ENCODE data around the gene GPR42.
"Not testable (repeated sequence)": the region's sequence is repeated elsewhere in the genome, so short reads cannot be mapped to it uniquely, and the experiment has no call there.

Gene GPR42

DNA sequence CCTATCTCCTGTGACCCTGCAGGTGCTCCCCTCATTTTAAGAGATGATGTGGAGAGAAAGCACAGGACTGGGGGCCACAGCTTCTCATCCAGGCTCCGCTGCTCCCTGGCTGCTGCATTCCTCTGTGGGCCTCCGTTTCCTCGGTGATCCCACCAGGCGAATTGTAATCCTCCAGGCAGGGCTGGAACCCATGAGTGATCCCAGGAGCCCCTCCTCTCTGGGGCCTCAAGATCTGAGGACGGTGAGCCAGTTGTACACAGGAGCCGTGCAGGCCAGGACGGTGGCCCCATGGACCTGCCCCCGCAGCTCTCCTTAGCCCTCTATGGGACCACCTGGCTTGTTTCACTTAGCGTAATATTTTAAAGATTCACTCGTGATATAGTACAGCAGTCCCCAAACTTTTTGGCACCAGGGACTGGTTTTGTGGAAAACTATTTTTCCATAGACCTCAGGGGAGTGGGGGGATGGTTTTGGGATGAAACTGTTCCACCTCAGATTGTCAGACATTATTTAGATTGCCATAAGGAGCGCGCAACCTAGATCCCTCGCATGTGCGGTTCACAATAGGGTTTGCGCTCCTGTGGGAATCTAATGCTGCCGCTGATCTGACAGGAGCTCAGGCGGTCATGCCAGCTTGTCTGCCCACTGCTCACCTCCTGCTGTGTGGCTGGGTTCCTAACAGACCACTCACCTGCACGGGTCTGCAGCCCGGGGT lies 7.0 kb upstream of the GPR42 start:
- no peak for DNase-seq

DNA sequence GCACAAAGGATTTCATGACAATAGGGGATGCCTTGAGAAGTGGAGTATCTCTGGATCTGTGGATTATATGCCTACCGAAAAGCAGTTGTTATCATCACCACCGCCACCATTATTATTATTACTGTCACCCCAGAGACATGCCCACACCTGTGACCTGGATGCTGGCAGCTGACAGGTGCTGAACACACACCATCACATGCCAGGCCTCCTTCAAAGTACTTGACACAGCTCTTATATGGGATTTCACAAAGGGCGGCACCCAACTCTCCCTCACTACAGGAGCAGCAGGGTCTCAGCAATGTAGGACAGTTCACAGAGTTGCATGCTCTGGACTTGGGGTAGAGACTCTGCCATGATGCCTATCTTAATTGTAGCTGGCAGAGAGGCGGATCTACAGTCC lies 5.6 kb upstream of the GPR42 start:
- DNase-seq = no peak

DNA sequence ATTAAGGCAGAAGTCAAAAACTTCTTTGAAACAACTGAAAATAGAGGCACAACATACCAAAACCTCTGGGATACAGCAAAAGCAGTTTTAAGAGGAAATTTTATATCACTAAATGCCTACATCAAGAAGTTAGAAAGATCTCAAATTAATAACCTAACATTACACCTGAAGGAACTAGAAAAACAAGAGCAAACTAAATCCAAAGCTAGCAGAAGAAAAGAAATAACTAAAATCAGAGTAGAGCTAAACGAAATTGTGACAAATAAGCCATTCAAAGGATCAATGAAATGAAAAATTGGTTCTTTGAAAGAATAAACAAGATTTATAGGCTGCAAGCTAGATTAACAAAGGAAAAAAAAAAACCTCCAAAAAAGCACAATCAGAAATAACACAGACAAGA lies 2.5 kb upstream of the GPR42 start:
- no peak for DNase-seq

DNA sequence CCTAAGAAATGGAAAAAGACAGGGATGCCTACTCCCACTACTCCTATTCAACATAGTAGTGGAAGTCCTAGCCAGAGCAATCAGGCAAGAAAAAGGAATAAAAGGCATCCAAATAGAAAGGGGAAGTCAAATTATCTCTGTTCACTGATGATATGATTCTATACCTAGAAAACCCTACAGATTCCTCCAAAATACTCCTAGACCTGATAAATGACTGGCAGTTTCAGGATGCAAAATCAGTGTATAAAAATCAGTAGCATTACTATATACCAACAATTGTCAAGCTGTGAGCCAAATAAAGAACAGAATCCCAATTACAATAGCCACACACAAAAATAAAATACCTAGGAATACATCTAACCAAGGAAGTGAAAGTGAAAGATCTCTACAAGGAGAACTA lies 1.3 kb upstream of the GPR42 start:
- no peak for DNase-seq

DNA sequence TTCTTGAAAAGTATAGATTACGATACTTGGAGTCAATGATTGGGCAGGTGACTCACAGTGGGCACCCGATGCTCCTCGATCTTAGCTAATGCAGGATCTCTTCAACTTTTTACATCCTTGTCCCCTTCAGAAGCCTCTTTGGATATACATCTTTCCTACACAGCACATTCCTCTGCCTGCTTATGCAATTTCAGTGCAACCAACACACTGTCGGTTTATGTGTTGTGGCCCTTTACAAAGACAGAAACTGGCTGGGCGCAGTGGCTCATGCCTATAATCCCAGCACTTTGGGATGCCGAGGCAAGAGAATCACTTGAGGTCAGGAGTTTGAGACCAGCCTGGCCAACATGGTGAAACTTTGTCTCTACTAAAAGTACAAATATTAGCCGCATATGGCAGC lies 2.6 kb downstream of the GPR42 start:
- DNase-seq = no peak

DNA sequence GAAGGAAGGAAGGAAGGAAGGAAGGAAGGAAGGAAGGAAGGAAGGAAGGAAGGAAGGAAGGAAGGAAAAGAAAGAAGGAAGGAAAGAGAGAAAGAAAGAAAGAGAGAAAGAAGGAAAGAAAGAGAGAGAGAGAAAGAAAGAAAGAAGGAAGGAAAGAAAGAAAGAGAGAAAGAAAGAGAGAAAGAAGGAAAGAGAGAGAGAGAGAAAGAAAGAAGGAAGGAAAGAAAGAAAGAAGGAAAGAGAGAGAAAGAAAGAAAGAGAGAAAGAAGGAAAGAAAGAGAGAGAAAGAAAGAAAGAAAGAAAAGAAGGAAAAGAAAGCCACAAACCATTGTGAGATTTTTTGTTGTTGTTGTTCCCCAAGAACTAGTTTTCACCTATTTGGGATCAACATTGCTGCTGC lies 3.2 kb downstream of the GPR42 start:
- not testable (repeated sequence) for DNase-seq

DNA sequence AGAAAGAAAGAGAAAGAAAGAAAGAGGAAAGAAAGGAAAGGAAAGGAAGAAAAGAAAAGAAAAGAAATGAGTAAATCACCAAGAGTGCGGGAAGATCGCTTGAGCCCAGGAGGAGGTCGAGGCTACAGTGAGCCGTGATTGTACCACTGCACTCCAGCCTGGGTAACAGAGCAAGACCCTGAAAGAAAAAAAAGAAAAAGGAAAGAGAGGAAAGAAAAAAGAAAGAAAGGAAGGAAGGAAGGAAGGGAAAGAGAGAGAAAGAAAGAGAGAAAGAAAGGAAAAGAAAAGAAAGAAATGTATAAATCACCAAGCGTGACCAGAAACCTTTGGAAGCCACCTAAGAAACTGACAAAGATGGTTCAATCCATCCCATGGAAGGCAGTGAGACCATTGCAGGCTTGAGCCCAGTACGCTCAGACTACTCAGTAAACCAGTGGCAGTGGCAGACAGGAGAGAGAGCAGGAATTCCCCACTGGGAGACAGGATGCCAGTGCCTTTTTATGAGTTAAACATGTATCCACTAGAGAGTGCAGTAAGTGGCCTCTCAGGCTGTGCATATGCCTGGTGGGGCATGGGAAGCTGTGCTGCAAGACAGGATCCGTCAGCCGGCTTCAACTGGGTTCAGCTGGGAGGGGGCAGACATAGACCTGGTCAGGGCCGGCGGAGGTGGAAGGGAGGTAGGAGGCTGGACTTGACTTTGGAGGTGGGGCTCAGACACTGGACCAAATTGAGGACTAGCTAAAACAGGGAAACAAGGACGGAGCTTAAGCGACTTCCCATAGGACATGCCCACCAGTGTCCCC lies 4.8 kb downstream of the GPR42 start:
- no peak for DNase-seq

DNA sequence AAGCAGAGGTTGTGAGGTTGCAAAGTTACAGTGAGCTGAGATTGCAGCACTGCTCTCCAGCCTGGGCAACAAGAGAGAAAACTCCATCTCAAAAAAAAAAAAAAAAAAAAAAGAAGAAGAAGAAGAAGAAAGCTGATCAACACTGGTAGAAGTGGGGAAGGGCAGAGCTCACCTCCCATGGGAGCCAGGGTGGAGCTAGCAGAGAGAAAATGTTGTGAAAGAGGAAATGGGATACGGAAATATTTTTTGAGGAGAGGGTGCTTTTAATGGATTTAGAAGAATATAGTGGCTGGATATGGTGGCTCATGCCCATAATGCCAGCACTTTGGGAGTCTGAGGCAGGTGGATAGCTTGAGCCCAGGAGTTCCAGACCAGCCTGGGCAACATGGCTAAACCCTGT lies 6.8 kb downstream of the GPR42 start:
- no peak for DNase-seq

DNA sequence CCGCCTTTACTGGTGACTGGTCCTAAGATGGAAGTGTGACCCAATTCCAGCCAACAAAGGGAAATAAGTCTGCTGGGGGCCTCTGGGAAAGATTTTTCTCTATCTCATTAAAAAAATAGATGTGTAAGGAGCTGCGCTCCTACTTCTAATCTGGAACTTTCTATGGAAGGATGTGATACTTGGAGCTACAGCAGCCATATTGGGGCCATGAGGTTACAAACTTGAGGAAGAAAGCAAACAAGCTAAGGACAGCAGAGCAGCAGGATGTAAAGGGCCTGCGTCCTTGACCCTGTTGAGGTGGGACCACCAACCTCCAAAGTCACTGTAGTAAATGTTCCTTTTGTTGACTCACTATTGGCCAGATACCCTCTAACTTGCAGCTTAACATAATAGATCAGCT lies 7.5 kb downstream of the GPR42 start:
- DNase-seq = no peak

DNA sequence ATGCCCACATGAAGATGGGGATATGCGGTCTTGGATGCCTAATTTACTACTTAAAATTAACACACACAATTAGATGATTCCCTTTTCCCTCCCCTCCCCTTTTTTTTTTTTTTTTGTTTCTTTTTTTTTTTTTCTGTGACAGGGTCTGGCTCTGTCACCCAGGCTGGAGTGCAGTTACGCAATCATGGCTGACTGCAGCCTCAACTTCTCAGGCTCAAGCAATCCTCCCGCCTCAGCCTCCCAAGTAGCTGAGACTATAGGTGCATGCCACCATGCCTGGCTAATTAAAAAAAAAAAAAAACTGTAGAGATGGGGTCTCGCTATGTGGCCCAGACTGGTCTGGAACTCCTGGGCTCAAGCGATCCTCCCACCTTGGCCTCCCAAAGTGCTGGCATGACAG lies 8.7 kb downstream of the GPR42 start:
- DNase-seq = not testable (repeated sequence)

DNA sequence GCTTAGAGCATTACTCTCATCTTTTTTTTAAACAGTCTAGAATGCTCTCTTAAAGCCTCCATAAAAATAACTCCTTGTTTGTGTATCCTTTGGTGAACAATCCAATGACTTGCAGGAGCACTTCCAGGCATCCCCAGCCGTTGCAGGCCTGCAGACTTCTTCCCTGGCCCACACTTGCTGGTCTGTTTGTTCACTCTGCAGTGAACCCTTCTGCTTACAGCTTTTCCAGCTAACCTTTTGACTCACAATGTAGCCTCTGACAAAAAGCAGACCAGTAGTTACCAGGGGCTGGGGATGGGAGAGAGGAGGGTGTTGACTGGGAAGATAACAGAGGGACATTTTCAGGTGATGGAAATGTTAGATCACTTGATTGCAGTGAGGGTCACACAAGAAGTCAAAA lies 9.1 kb downstream of the GPR42 start:
- DNase-seq = no peak

DNA sequence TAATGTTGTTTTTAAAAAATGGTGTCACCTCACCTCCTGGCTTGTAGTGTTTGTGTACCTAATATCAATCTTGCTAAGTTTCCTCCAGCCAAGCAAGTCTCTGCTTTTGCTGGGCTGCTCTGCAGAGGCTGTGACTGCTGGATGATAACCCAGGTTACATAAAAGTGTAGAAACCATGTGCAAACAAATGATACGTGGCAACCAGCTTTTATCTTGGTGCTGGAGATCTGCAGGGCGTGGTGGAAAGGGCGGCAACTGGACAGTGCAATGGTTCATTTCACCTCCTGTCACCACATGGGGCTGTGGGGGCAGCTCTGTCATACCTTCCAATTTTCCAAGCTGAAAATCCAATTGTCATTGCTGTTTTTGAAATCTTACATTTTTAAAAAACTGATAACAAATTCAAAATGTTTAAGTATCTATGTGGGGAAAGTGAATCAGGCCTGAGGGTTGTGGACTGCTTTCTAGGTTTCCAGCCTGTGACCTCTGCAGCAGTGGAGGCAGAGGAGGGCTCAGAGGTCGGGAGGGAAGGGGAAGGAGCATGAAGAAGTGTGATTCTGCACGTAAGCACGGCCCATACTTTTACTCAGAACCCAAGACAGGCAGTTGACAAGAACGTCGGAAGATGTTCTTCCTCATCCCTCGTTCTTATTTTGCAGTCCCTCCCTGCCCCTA lies 9.7 kb downstream of the GPR42 start:
- DNase-seq = no peak

DNA sequence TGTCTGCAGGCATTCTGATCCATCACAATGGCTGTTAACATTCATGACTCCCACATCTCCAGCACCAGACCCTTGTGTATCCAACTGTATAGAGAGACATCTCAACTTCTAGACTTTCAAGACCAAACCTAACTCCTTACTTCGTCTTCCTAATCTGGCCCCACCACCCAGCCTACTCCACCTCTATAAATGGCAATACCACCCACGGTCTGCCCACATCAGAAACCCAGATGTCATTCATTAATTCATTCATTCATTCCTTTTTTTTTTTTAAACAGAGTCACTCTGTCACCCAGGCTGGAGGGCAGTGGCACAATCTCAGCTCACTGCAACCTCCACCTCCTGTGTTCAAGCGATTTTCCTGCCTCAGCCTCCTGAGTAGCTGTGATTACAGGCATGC lies 10.4 kb downstream of the GPR42 start:
- DNase-seq = no peak

DNA sequence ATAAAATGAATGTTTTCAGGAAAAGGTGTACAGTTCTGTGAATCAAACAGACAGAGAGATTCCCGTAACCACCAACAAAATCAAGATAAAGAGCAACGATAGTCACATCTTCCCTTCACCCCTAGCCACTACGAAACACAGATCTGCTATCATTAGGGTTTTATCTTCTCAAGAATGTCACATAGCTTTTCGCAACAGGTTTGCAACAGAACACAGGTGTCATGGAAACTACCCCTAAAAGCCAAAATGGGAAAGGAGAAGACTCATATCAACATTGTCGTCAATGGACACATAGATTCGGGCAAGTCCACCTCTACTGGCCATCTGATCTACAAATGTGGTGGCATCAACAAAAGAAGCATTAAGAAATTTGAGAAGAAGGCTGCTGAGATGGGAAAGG lies 11.1 kb downstream of the GPR42 start:
- no peak for DNase-seq

DNA sequence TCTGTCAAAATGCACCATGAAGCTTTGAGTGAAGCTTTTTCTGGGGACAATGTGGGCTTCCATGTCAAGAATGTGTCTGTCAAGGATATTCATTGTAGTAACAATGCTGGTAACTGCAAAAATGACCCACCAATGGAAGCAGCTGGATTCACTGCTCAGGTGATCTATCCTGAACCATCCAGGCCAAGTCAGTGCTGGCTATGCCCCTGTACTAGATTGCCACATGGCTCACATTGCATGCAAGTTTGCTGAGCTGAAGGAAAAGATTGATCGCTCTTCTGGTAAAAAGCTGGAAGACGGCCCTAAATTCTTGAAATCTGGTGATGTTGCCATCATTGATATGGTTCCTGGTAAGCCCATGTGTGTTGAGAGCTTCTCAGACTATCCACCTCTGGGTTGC lies 12.7 kb downstream of the GPR42 start:
- no peak for DNase-seq

DNA sequence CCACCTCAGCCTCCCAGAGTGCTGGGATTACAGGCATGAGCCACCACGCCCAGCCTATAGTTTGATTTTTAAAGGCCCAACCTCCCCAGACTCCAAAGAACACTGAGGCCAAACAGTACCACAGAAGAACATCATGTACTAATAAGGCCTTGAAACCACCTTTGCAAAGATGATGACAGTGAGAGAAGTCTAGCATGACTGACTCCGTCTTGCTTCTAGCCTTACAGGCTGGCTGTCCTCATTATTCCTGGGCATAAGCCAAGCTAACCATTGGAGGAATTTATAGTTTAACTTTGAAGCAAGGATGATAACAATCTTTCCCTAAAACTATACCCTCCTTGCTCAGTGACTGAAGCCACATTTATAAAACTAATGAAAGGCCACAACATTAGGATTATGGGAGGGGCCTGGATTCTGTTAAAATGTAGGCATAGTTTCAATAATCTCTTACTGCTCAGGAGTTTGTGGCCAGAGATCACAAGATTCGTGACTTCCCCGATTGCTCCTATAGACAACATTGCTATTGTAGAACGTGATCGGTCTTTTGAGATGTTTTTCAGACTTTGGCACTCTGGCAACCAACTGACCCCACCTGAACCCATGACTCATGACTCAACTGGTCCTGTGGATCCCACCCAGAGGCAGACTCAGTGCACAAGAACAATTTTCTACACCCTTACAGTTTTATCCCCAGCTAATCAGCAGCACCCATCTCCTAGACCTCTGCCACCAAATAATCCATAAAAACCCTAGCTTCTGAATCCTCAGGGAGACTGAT lies 17.6 kb downstream of the GPR42 start:
- DNase-seq = no peak

DNA sequence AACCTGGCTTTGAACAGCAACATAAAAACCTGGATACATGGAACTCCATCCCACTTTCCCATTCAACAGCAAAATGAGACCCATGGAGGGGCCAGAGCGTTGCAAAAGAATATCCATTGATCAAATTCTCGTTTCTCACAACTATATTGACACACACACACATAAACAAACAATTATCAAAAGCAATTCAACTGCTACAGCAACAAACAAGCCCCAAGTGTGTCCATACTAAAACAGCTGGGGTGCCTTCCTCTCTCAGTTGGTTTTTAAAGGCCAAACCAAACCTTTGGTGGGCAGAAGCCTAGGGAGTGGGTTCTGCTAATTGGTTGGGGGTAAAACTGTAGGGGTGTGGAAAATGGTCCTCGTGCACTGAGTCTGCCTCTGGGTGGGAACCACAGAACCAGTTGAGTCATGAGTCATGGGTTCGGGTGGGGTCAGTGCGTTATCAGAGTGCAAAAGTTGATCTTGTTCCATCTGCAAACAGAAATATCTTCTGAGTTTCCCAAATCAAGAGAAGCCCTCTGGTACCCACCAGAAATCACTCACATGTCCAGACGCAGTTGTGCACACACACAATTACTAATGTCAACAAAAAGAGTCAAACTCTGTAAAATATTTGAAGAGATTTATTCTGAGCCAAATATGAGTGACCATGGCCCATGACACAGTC lies 18.5 kb downstream of the GPR42 start:
- DNase-seq = no peak

DNA sequence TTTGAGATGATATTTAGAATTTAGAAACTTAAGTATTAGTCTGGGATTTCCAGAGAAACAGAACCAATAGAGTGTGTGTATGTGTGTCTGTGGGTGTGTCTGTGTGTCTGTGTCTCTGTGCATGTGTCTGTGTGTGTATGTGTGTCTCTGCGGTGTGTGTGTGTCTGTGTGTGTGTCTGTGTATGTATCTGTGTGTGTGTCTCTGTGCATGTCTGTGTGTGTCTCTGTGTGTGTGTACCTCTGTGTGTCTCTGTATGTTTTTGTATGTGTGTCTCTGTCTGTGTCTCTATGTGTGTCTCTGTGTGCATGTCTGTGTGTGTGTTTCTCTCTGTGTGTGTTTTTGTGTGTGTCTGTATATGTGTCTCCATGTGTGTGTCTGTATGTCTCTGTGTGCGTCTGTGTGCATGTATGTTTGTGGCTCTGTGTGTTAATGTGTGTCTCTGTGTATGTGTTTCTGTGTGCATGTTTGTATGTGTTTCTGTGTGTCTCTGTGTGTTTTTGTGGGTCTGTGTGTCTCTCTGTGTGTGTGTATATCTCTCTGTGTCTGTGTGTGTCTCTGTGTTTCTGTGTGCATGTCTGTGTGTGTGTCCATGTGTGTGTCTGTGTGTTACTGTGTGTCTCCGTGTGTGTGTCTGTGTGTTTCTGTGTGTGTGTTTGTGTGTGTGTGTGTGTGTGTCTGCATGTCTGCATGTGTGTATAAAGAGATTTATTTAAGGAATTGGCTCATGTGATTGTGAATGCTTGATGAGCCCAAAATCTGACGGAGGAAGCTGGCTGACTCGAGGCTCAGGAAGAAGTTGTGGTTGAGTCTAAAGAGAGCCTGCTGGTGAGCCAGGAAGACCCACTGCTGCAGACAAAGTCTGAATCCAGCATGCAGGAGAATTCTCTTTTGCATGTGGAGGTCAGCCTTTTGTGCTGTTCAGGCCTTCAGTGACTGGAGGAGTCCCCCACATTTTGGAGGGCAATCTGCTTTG lies 22.2 kb downstream of the GPR42 start:
- DNase-seq = no peak

DNA sequence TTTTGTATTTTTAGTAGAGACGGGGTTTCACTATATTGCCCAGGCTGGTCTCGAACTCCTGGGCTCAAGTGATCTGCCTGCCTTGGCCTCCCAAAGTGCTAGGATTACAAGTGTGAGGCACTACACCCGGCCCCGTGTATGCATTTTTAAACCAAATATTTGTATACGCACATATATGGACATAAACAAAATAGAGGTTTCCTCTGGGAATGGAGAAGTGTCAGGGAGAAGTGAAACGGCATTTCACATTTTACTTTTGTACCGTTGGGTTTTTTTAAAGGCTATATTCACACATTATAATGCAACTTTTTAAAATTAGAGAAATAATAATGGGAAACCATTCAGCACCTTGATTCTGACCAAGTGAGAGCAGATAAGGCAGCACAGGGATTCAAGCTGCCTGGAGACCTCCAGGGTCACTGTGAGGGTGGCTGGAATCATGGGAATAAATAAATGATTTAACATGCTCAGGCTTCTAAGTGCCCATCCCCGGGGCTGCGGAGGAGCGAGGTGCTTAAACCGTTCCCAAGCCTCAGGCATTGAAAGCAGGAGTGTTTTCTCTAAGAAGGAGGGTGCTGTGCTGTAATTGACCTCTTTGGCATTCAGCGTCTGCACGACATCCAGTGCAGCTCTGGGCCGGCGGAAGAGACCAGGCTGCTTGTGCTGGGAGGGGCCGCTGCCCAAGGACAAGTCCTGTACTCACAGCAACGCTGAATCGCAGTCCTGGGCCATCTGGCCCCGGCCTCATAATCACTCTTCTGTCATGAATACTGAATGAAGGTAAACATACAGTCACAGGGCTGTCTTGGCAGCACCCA lies 24.7 kb downstream of the GPR42 start:
- no peak for DNase-seq

DNA sequence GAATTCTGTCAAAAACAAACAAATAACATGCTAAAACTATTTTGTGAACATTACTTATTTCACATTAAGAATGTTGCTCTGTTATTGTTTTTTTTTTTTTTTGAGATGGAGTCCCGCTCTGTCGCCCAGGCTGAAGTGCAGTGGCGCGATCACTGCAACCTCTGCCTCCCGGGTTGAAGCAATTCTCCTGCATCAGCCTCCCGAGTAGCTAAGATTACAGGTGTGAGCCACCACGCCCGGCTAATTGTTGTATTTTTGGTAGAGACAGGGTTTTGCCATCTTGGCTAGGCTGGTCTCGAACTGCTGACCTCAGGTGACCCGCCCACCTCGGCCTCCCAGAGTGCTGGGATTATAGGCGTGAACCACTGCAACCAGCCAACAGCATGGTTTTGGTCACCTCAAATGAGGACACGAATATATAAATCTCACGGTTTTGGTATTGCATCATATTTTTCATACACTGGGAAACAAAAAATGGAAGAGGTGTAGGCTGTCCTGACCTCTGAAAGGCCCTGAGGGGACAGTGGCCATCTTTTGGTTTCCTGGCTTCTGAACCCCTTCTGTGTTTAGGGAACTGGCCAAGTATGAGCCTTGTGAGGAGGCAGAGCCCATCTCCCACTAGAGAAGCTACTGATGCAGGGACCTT lies 25.5 kb downstream of the GPR42 start:
- no peak for DNase-seq
